H1 (cell line): ENCODE results near the gene CASKIN2. TPM values are rescaled to one million over a fixed set of nuclear protein-coding genes. Genes with fewer than 3 reads are reported as not detected.

ENCODE experiments used
- CBX5 ChIP-seq: fragments of 300-800, 300-1000 bp; sonication (generic); IDR thresholded peaks from 2 replicates; pipeline ENCODE4 v1.7.1; 2016; ENCODE audit warnings: antibody characterized with exemption, low read length, low read depth
- CEBPB ChIP-seq: IDR thresholded peaks from 2 replicates; pipeline ENCODE4 v1.6.1; 2012; ENCODE audit warnings: low read depth, low read length
- JUN ChIP-seq: IDR thresholded peaks from 2 replicates; pipeline ENCODE4 v1.6.1; 2011; ENCODE audit warnings: low read depth, mild to moderate bottlenecking, improper control_type of control experiment, low read length
- PHF8 ChIP-seq: fragments of 200-600 bp; sonication (generic); conservative IDR thresholded peaks from 2 replicates; pipeline ENCODE4 v1.7.1; 2012; ENCODE audit warnings: low read depth, mild to moderate bottlenecking, inconsistent platforms, low read length, moderate library complexity
- POLR2A ChIP-seq, 2 experiments: IDR thresholded peaks; 1 replicate in 1 of 2; 2 replicates in 1 of 2; pipeline ENCODE4 v1.6.1; 2011; ENCODE audit warnings: low read depth in 2 of 2, low read length in 2 of 2, mild to moderate bottlenecking in 2 of 2; ENCODE audit errors: control extremely low read depth in 1 of 2
- POU5F1 ChIP-seq: IDR thresholded peaks from 2 replicates; pipeline ENCODE4 v1.6.1; 2011; ENCODE audit warnings: low read depth, mild to moderate bottlenecking, low read length, moderate library complexity
- RBBP5 ChIP-seq: IDR thresholded peaks from 2 replicates; pipeline ENCODE4 v1.7.1; 2012; ENCODE audit warnings: low read depth, mild to moderate bottlenecking, inconsistent platforms, low read length, moderate library complexity, borderline replicate concordance
- polyA plus RNA-seq, 7 experiments: library from polyadenylated mRNA; depleted of rRNA in 3 of 7; stranded (reverse) in 5 of 7; unstranded in 2 of 7; fragments of >200 nt in 5 of 7; fragments of 200-250 nt in 2 of 7; gene quantifications; 1 replicate in 5 of 7; 2 replicates in 1 of 7; 4 replicates in 1 of 7; pipeline versions ENCODE4 v1.2.1 to v1.2.3, GENCODE V29; 2011 to 2013; ENCODE audit warnings: missing spikeins in 2 of 7, mixed read lengths in 2 of 7
- total RNA-seq: library from RNA; stranded (reverse); fragmentation: NEBNext Ultra II Directional; extraction: Animal tissue kit (Norgen Biotek cat#: 25700); gene quantifications from 2 replicates; pipeline ENCODE4 v1.2.1, GENCODE V29; 2021
- TF ChIP-seq, protein P1 (sequence below): IDR thresholded peaks from 2 replicates; pipeline ENCODE4 v1.6.1; 2012; ENCODE audit warnings: inconsistent platforms

The CASKIN2 gene
- total and polyA plus RNA-seq, 2 of the 8 experiments (the other 6 are each of a cell fraction or from before 2014, with no cell fraction given), result 6.7 to 32.3 TPM

GRCh38 chr17:75553295-75554110 lies 38.2 kb upstream of the CASKIN2 start (continued):
- TF ChIP-seq PHF8 (no peak), CBX5 (no peak), CEBPB (no peak), POU5F1 (no peak), JUN (no peak), POLR2A (IDR thresholded peaks at IDR 0.05; ENCODE audit: control extremely low read depth in 1 of 2, low read depth in 2 of 2, low read length in 2 of 2) (no peak), RBBP5 (no peak)
- TF ChIP-seq, protein P1, sequence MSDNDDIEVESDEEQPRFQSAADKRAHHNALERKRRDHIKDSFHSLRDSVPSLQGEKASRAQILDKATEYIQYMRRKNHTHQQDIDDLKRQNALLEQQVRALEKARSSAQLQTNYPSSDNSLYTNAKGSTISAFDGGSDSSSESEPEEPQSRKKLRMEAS, result no peak
